Measurements from ENCODE around the gene WNK4. TPM values are rescaled to one million over a fixed set of nuclear protein-coding genes. Genes with fewer than 3 reads are reported as not detected.
"Not testable (repeated sequence)": the region's sequence is repeated elsewhere in the genome, so short reads cannot be mapped to it uniquely, and the experiment has no call there.

The WNK4 gene
- total RNA-seq (2021) = 8.3 and 11.9 TPM in 2 replicates
- percentile 50 among the genes with signal in this experiment for Bru-seq, nascent RNA
- percentile 63 among the genes with signal in this experiment for BruChase-seq, experiment 1, labeled RNA remaining after a 2-hour chase
- percentile 64 among the genes with signal in this experiment for BruChase-seq, experiment 2, labeled RNA remaining after a 6-hour chase
- long read RNA-seq, partial matches to known transcripts = 1 of 2 reads
- long read RNA-seq, other reads (novel, unspliced or antisense) = 1 of 2 reads

DNA sequence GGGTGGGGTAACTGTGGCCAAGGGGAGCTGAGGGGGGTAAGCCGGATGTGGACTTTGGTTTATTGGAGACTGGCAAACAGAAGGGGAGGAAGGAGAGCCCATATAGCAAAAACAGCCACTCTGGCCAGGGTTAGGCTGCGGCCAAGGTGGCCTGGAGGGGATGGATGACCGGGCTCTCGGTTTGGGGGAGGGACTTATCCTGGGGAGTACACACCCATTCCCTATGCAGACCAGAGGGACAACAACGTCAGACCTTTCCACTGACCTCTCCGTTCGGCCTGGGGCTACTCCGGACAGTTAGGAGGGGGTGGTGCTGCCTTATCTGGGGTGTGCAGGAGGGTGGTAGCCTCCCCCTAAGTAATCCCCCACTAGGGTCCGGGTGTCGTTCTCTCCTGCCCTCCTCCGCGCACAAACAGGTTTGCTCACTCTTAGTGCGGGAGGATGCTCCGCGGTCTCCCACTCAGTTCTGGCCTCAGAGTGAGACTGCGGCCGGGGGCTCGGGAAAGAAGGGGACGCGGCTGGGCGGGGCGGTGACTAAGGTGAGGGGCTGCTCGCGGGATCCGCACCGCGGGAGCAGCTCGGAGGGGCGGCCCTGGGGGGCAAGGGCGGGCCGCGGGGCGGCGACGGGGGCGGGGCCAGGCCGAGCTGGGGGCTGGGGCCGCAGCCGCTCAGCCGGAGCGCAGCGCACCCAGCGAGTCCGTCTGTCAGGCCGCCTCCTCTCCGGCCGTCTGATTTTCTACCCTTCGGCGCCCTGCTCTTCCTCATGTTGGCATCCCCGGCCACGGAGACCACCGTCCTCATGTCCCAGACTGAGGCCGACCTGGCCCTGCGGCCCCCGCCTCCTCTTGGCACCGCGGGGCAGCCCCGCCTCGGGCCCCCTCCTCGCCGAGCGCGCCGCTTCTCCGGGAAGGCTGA is at the start of gene WNK4:
TSS of gene WNK4 (plus strand) at position 675 of the 915 bp plus-strand sequence. CDS start at position 764, 89 bp downstream.
- H2AFZ ChIP-seq = no peak within 1 kb of the TSS
- H3K4me2 ChIP-seq = no peak within 1 kb of the TSS
- H3K79me2 ChIP-seq (ENCODE audit: low read depth) = peaks cover 4% of the 10 kb centered on the region
- H3K27ac ChIP-seq = no peak within 1 kb of the TSS
- H3K36me3 ChIP-seq (ENCODE audit: low read depth) = peaks cover 24% of the 10 kb centered on the region
- peaks cover 30% of the 10 kb centered on the region for H3K4me1 ChIP-seq (replicated peaks; ENCODE audit: insufficient read depth)
- ChIA-PET POLR2A (ENCODE audit: unreplicated experiment) (no interaction called here), CTCF (no interaction called here)
- H3K9me3 ChIP-seq (ENCODE audit: insufficient read depth, low read depth) = no peaks in the 10 kb centered on the region
- intact Hi-C loops (cut with micrococcal nuclease; ENCODE audit: unreplicated experiment) = no loop called here
- H3K9me2 ChIP-seq (ENCODE audit: insufficient read depth) = no peaks in the 10 kb centered on the region
- BruUV-seq (replicated peaks) = no TSS peak
- TF ChIP-seq, protein P1, sequence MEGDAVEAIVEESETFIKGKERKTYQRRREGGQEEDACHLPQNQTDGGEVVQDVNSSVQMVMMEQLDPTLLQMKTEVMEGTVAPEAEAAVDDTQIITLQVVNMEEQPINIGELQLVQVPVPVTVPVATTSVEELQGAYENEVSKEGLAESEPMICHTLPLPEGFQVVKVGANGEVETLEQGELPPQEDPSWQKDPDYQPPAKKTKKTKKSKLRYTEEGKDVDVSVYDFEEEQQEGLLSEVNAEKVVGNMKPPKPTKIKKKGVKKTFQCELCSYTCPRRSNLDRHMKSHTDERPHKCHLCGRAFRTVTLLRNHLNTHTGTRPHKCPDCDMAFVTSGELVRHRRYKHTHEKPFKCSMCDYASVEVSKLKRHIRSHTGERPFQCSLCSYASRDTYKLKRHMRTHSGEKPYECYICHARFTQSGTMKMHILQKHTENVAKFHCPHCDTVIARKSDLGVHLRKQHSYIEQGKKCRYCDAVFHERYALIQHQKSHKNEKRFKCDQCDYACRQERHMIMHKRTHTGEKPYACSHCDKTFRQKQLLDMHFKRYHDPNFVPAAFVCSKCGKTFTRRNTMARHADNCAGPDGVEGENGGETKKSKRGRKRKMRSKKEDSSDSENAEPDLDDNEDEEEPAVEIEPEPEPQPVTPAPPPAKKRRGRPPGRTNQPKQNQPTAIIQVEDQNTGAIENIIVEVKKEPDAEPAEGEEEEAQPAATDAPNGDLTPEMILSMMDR (conservative IDR thresholded peaks at IDR 0.05) = no peak
- no peak for TF ChIP-seq EZH2 (IDR thresholded peaks at IDR 0.05; ENCODE audit: low read depth)
- H3K4me3 ChIP-seq = no peak within 1 kb of the TSS
- DNase-seq = no peak
- no peaks in the 10 kb centered on the region for H3K27me3 ChIP-seq (ENCODE audit: insufficient read depth, low read depth)
- H3F3A ChIP-seq (ENCODE audit: insufficient read depth, low read depth) = peaks cover 30% of the 10 kb centered on the region
- H4K20me1 ChIP-seq (ENCODE audit: insufficient read depth) = no peaks in the 10 kb centered on the region

DNA sequence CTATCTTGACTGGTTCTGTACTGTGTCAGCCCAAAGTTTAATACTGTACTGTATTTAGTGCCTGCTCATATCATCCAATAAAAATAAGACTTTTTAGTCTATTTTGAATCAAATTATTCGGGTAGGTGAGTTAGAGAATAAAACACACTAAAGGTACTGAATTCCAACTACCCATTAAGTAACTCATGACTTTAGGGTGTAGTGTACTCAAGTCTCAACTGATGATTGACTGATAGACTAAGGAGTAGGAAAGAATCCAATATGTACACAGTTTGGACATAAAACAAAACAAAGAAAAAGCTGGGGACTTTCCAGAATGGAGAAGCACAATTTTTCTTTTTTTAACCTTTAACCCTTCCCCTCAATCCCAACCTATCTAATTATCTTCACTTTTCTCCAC is 39.7 kb upstream of the WNK4 start:
- CTCF ChIA-PET = no interaction called here
- H3K9me3 ChIP-seq (ENCODE audit: insufficient read depth, low read depth) = no peaks in the 10 kb centered on the region
- H3K9me2 ChIP-seq (ENCODE audit: insufficient read depth) = no peaks in the 10 kb centered on the region
- H3K4me1 ChIP-seq (replicated peaks; ENCODE audit: insufficient read depth) = peaks cover 10% of the 10 kb centered on the region; the same call in 1 of the 2 replicates
- no peak for DNase-seq
- H3F3A ChIP-seq (ENCODE audit: insufficient read depth, low read depth) = no peaks in the 10 kb centered on the region
- H3K27me3 ChIP-seq (ENCODE audit: insufficient read depth, low read depth) = no peaks in the 10 kb centered on the region
- BruUV-seq (replicated peaks) = no TSS peak
- H4K20me1 ChIP-seq (ENCODE audit: insufficient read depth) = no peaks in the 10 kb centered on the region
- no peaks in the 10 kb centered on the region for H3K36me3 ChIP-seq (ENCODE audit: low read depth)
- H3K79me2 ChIP-seq (ENCODE audit: low read depth) = peaks cover 13% of the 10 kb centered on the region; the same call in 1 of the 2 replicates
- H2AFZ ChIP-seq = no peak overlapping the region
- H3K4me3 ChIP-seq = no peak overlapping the region
- POLR2A ChIA-PET (ENCODE audit: unreplicated experiment) = no interaction called here
- intact Hi-C loops (cut with micrococcal nuclease; ENCODE audit: unreplicated experiment) = no loop called here
- H3K4me2 ChIP-seq = no peak overlapping the region
- TF ChIP-seq EZH2 (IDR thresholded peaks at IDR 0.05; ENCODE audit: low read depth) = no peak
- TF ChIP-seq, protein P1 (conservative IDR thresholded peaks at IDR 0.05) = no peak
- no peak overlapping the region for H3K27ac ChIP-seq

GRCh38 chr17:42742916-42743315 is 37.5 kb upstream of the WNK4 start:
- intact Hi-C loops (cut with micrococcal nuclease; ENCODE audit: unreplicated experiment); H3K27ac ChIP-seq; H3K9me2 ChIP-seq (ENCODE audit: insufficient read depth); H3K9me3 ChIP-seq (ENCODE audit: insufficient read depth, low read depth); H3K4me2 ChIP-seq; H3K36me3 ChIP-seq (ENCODE audit: low read depth); BruUV-seq (replicated peaks); DNase-seq; POLR2A ChIA-PET (ENCODE audit: unreplicated experiment); H3K27me3 ChIP-seq (ENCODE audit: insufficient read depth, low read depth); H3F3A ChIP-seq (ENCODE audit: insufficient read depth, low read depth); CTCF ChIA-PET; H3K4me3 ChIP-seq; H4K20me1 ChIP-seq (ENCODE audit: insufficient read depth); H2AFZ ChIP-seq: not testable (repeated sequence)
- peaks cover 10% of the 10 kb centered on the region; the same call in 1 of the 2 replicates for H3K4me1 ChIP-seq (replicated peaks; ENCODE audit: insufficient read depth)
- H3K79me2 ChIP-seq (ENCODE audit: low read depth) = peaks cover 13% of the 10 kb centered on the region; the same call in 1 of the 2 replicates
